Measurements from ENCODE around the gene PIK3C2B. TPM values are rescaled to one million over a fixed set of nuclear protein-coding genes. Genes with fewer than 3 reads are reported as not detected.

The PIK3C2B gene
- total and polyA plus RNA-seq, 2 donors (not counting 3 experiments of a cell fraction or from before 2014, with no cell fraction given): 33.7 to 49.0 TPM

- TF ChIP-seq GATA2 (IDR thresholded peaks at IDR 0.05; ENCODE audit: insufficient read depth, insufficient read length, low read depth, low read length): no peak
- no peak for TF ChIP-seq CTCF (IDR thresholded peaks at IDR 0.05; ENCODE audit: extremely low read depth in 1 of 2, insufficient read depth in 1 of 2, low read depth in 1 of 2, low read length in 2 of 2)
- TF ChIP-seq POLR2AphosphoS5 (IDR thresholded peaks at IDR 0.05; ENCODE audit: insufficient read depth, low read depth, low read length): no peak
- no peak for TF ChIP-seq POLR2A (IDR thresholded peaks at IDR 0.05; ENCODE audit: low read depth, low read length)
- TF ChIP-seq EZH2 (IDR thresholded peaks at IDR 0.05; ENCODE audit: borderline replicate concordance, low read depth, low read length, severe bottlenecking): no peak
- no peak for TF ChIP-seq JUN (IDR thresholded peaks at IDR 0.05; ENCODE audit: borderline replicate concordance, insufficient read depth, insufficient read length, low read depth)
- TF ChIP-seq MYC (IDR thresholded peaks at IDR 0.05; ENCODE audit: low read depth, low read length): no peak
- no peak for TF ChIP-seq MAX (IDR thresholded peaks at IDR 0.05; ENCODE audit: insufficient read depth, insufficient read length)
- TF ChIP-seq FOS (IDR thresholded peaks at IDR 0.05; ENCODE audit: borderline replicate concordance, insufficient read depth, low read length): no peak
- no peaks in the 10 kb centered on the region for H3K9me3 ChIP-seq (replicated peaks; ENCODE audit: control insufficient read depth, insufficient read depth, low read length)
- intact Hi-C loops (cut with micrococcal nuclease): loop anchor here (1.0 kb wide), 1 partner anchor 16 kb away; the partner anchor contains the start of gene PIK3C2B
- ChIA-PET POLR2A (no interaction called here), CTCF (interaction anchor here (0.6 to 9.5 kb wide), 14 partner anchors 9 to 80 kb away, joined by 3 to 129 read pairs (median 5); partner anchors contain the start of genes MDM4 and PIK3C2B)
- FAIRE-seq: no peak
- H3K36me3 ChIP-seq (ENCODE audit: control insufficient read depth in 2 of 2, extremely low read depth in 1 of 2, insufficient read depth in 2 of 2, low read length in 2 of 2): peaks cover 0 to 3% of the 10 kb centered on the region in 2 experiments
- no peaks in the 10 kb centered on the region for H3K9me1 ChIP-seq (replicated peaks; ENCODE audit: control insufficient read depth, extremely low read depth, insufficient read depth, low read length)
- no peak overlapping the region for H3K9ac ChIP-seq (replicated peaks; ENCODE audit: extremely low read depth, insufficient read depth, low read length)
- H4K20me1 ChIP-seq (replicated peaks; ENCODE audit: control insufficient read depth, extremely low read depth, insufficient read depth, low read length): no peaks in the 10 kb centered on the region
- no peak overlapping the region for H3K4me3 ChIP-seq (replicated peaks in 1 of 3; ENCODE audit: insufficient read depth in 1 of 3, low read depth in 1 of 3, low read length in 3 of 3)
- no peak overlapping the region for H2AFZ ChIP-seq (ENCODE audit: low read depth, low read length)
- peak; percentile 36 for DNase-seq (ENCODE audit: low read depth, low spot score)
- H3K4me1 ChIP-seq (ENCODE audit: control insufficient read depth, extremely low read depth, insufficient read depth, low read length): peaks cover 34% of the 10 kb centered on the region
- no peaks in the 10 kb centered on the region for H3K27me3 ChIP-seq (ENCODE audit: control insufficient read depth in 2 of 2, insufficient read depth in 2 of 2, low read length in 2 of 2)
- dilution Hi-C loops (cut with MboI; ENCODE audit: extremely low pct_ligation_motif_present, low sequenced_read_pairs): no loop called here
- no peak overlapping the region for H3K4me2 ChIP-seq (ENCODE audit: insufficient read depth, low read length)
- H3K79me2 ChIP-seq (ENCODE audit: control insufficient read depth, insufficient read depth, low read length): no peaks in the 10 kb centered on the region
- no TSS peak for BruUV-seq (replicated peaks)
- no peak overlapping the region for H3K27ac ChIP-seq (ENCODE audit: insufficient read depth, low read depth, low read length)
These were observed 16.3 kb downstream of the PIK3C2B start for GRCh38 chr1:204478172-204478899.

Measured in endothelial cell of umbilical vein (primary cell).